GM20000 (cell line): ENCODE measurements around the gene DHRS4L2.
A peak's percentile ranks its signal among the peaks of the same experiment; 100 is the strongest.
"Not testable (repeated sequence)": the region's sequence is repeated elsewhere in the genome, so short reads cannot be mapped to it uniquely, and the experiment has no call there.

Experiments
- DNase-seq: peaks from one replicate; pipeline ENCODE4 v3.0.0; 2012; ENCODE audit warnings: low spot score
- TF ChIP-seq, protein P1 (sequence below): IDR thresholded peaks from 2 replicates; pipeline ENCODE4 v1.5.1; 2012; ENCODE audit warnings: mild to moderate bottlenecking, control low read depth; ENCODE audit errors: extremely low read depth, missing control alignments

Gene DHRS4L2

DNA sequence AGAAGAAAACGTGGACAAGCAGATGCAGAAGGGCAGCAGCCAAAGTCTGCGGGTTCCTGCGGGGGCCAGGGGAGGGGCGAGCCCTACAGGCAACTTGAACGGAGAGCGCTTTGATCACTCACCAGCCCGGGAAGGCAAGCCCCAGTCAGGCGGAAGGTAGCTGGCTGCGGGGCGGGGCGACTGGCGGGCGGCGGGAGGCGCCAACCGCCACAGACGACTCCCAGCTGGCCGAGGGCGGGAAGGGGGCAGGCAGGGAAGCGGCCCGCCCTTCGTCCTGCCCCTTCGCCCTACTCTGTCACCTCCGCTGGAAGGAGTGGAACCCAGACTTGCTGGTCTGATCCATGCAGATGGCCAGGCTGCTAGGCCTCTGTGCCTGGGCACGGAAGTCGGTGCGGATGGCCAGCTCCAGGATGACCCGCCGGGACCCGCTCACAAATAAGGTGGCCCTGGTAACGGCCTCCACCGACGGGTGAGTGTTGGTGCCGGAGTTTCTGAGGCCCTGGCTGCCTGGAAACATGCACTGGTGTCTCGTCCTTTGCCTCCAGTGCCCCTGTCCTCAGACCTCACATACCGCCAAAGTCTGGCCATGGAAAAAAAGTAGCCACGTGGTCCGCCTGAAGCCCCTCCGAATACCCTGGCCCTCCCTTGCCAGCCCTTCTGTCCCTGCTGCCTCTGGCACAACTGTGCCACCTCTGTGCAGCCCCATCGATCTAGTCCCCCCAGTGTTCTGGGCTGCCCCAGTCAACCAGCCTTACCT lies at the start of gene DHRS4L2:
Gene DHRS4L2 (plus strand): TSS at position 323 of the 757 bp plus-strand sequence. CDS start 19 bp downstream, at position 342.
- peak; percentile 81 for DNase-seq

GRCh38 chr14:23939607-23940326 lies 49.0 kb upstream of the DHRS4L2 start:
- DNase-seq: no peak
- TF ChIP-seq, protein P1, sequence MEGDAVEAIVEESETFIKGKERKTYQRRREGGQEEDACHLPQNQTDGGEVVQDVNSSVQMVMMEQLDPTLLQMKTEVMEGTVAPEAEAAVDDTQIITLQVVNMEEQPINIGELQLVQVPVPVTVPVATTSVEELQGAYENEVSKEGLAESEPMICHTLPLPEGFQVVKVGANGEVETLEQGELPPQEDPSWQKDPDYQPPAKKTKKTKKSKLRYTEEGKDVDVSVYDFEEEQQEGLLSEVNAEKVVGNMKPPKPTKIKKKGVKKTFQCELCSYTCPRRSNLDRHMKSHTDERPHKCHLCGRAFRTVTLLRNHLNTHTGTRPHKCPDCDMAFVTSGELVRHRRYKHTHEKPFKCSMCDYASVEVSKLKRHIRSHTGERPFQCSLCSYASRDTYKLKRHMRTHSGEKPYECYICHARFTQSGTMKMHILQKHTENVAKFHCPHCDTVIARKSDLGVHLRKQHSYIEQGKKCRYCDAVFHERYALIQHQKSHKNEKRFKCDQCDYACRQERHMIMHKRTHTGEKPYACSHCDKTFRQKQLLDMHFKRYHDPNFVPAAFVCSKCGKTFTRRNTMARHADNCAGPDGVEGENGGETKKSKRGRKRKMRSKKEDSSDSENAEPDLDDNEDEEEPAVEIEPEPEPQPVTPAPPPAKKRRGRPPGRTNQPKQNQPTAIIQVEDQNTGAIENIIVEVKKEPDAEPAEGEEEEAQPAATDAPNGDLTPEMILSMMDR: no peak

DNA sequence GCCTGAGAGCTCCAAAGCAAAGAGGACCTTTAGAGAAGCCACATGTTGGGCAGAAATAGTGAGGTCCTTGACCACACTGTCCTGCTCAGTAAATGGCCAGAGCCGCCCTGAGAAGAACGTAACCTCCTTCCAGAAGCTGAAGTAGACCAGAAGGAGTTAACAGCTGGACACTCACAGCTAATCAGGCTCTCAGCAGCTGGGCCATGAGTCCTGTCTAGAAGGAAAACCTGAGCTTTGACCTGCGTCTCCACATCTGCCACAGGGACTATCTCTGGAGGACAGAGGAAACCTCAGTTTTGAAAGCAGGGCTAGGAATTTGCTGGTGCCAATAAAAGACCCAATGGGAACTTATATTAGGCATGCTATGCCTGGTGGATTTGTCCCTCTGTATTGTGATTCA lies 47.5 kb upstream of the DHRS4L2 start:
- TF ChIP-seq, protein P1: no peak
- DNase-seq: no peak

DNA sequence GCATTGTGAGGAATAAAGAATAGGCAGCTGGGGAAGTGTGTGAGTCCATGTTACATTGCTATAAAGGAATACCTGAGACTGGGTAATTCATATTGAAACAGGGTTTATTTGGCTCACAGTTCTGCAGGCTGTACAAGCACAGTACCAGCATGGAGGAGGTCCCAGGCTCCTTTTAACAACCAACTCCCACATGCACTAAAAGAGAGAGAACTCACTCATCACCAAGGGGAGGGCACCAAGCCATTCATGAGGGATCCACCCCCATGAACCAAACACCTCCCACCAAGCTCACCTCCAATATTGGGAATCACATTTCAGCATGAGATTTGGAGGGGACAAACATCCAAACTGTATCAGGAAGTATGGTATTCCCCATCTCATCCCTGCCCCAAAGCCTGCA lies 47.1 kb upstream of the DHRS4L2 start:
- DNase-seq: no peak

GRCh38 chr14:23942587-23942986 lies 46.1 kb upstream of the DHRS4L2 start:
- TF ChIP-seq, protein P1: no peak
- DNase-seq: no peak

More for the DNA sequence above, 47.1 kb upstream of the DHRS4L2 start:
- TF ChIP-seq, protein P1: no peak

- not testable (repeated sequence) for DNase-seq
Observed at GRCh38 chr14:23949069-23949468, 39.7 kb upstream of the DHRS4L2 start.

DNA sequence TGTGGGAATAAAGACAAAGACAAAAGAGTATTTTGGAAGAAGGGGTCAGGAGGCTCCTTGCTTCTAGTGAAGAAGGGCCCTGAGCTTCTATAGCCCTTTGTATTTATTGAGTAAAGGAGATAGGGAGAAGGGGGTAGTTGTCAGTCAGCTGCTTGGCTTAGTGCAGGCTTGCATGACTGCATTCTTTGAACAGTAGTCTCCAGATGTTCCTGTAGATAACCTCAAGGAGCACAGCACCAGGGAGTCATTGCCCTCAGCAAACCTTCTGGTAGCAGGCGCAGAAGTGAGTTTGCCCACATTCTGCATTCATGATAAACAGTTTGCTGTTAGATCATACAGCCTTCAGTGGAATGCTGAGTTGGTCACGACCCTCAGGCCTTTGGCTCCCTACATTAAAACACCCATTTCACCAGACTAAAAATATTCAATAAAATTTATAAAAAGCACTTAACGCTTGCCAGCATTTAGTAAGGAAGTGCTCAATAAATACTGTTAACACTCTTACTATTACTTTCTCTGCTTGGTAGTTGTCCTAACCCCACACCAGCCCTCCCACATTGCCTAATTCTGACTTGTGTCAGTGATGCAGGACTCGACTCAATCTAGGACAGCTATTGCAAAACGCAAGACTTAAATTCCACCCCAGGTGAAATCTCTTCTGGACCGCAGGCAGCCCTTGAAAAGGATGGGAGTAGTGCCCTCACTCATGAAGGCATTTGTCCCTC lies 38.2 kb upstream of the DHRS4L2 start:
- TF ChIP-seq, protein P1: no peak
- DNase-seq: no peak

GRCh38 chr14:23951136-23951466 lies 37.6 kb upstream of the DHRS4L2 start:
- not testable (repeated sequence) for DNase-seq
